ENCODE data around the gene IFITM5.
"Not testable (repeated sequence)": the region's sequence is repeated elsewhere in the genome, so short reads cannot be mapped to it uniquely, and the experiment has no call there.

IFITM5 gene

GRCh38 chr11:328012-328411, 28.7 kb upstream of the IFITM5 start:
- no peak for DNase-seq (ENCODE audit: low read depth, low spot score)

GRCh38 chr11:327581-327923, 28.2 kb upstream of the IFITM5 start:
- DNase-seq (ENCODE audit: low read depth, low spot score), result no peak

- DNase-seq (ENCODE audit: low read depth, low spot score), result peak; percentile 64
Measured at GRCh38 chr11:326842-327580, 27.7 kb upstream of the IFITM5 start.

DNA sequence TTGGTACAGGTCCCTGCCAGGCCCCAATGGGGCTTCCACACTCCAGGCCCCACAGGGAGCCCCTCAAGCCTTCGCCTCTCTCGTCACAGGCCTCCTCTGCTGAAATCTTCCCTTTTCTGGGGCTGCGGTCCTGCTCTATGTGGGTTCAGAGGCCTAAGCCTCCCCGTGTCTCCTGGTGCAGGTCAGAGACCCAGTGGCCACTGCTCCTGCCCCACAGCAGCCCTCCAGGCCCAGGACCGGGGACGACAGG, 27.2 kb upstream of the IFITM5 start:
- no peak for DNase-seq (ENCODE audit: low read depth, low spot score)

- no peak for DNase-seq (ENCODE audit: low read depth, low spot score)
Measured at GRCh38 chr11:325796-326591, 26.7 kb upstream of the IFITM5 start.

DNA sequence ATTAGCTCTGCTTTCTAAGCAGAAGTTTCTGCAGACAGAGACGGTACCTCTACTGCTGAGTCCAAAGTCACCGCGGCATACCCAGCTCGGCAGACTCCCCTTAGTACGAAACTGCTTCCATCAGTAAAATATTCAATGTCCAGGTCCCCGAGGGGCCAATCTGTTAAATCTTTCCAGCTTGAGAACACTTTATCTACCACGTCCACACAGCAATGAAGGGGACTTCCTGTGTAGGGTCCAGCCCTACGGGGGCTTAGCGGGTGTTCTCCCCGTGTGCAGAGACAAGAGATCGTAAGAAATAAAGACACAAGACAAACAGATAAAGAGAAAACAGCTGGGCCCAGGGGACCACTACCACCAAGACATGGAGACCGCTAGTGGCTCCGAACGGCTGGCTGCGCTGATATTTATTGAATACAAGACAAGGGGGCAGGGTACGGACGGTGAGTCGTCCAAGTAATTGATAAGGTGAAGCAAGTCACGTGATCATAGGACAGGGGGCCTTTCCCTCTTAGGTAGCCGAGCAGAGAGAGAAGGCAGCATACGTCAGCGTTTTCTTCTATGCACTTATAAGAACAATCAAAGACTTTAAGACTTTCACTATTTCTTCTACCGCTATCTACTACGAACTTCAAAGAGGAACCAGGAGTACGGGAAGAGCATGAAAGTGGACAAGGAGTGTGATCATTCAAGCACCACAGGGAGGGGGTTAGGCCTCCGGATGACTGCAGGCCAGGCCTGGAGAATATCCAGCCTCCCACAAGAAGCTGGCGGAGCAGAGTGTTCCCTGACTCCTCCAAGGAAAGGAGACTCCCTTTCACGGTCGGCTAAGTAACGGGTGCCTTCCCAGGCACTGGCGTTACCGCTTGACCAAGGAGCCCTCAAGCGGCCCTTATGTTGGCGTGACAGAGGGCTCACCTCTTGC, 25.5 kb upstream of the IFITM5 start:
- not testable (repeated sequence) for DNase-seq (ENCODE audit: low read depth, low spot score)

GRCh38 chr11:324156-324555, 24.8 kb upstream of the IFITM5 start:
- DNase-seq (ENCODE audit: low read depth, low spot score), result no peak

DNA sequence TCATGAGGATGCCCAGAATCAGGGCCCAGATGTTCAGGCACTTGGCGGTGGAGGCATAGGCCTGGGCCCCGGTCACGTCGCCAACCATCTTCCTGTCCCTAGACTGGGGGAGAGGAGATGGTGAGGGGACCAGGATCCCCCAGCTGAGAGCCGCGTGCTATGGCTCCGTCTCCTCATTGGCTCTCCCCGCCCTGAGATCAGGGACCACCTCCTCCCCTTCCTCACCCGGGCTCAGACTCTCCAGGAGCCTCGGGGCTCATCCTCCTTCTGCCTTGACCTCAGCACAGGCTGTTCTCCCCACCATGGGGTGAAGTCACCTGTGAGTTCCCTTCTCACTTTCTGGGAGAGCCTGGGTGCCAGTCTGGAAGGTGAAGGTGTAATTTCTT, 20.6 kb upstream of the IFITM5 start:
- not testable (repeated sequence) for DNase-seq (ENCODE audit: low read depth, low spot score)

- DNase-seq (ENCODE audit: low read depth, low spot score), result not testable (repeated sequence)
Measured at GRCh38 chr11:319121-319887, 20.0 kb upstream of the IFITM5 start.

- not testable (repeated sequence) for DNase-seq (ENCODE audit: low read depth, low spot score)
Measured at GRCh38 chr11:318405-319120, 19.2 kb upstream of the IFITM5 start.

GRCh38 chr11:317668-318404, 18.5 kb upstream of the IFITM5 start:
- not testable (repeated sequence) for DNase-seq (ENCODE audit: low read depth, low spot score)

- no peak for DNase-seq (ENCODE audit: low read depth, low spot score)
Measured at GRCh38 chr11:316891-317301, 17.6 kb upstream of the IFITM5 start.

GRCh38 chr11:316031-316701, 16.8 kb upstream of the IFITM5 start:
- DNase-seq (ENCODE audit: low read depth, low spot score), result no peak

DNA sequence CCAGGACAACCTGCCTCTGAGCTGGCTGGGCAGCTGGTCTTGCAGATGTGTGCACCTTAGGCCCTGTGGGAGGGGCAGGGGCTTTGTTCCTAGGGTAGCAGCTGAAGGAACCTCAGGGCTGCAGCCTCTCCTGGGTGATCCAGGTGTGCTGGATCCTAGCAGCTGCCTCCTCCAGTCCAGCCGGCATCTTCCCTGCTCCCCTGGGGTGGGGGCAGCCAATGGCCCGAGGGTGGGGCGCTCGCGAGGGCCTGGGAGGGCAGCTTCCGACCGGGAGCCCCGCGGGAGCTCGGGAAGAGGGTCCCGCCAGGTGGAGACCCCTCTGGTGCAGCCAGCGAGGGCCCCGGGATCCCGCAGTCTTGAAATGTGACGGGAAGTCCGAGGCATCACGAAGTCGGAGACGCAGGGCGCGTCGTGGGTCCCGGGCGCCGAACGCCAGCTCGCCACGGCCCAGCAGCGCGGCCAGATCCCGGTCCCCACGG, 16.2 kb upstream of the IFITM5 start:
- DNase-seq (ENCODE audit: low read depth, low spot score), result no peak

DNA sequence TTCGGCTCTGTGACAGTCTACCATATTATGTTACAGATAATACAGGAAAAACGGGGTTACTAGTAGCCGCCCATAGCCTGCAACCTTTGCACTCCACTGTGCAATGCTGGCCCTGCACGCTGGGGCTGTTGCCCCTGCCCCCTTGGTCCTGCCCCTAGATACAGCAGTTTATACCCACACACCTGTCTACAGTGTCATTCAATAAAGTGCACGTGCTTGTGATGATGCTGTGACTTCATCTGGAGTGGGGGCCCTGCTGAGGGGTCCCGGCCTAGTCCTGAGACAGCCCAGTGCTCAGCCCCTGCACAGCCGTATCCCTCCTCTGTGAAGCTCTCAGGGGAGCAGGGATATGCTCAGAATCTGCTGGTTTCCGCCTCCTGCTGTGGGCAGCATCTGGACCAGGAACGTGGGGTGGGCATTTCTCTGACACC, 15.7 kb upstream of the IFITM5 start:
- no peak for DNase-seq (ENCODE audit: low read depth, low spot score)

DNA sequence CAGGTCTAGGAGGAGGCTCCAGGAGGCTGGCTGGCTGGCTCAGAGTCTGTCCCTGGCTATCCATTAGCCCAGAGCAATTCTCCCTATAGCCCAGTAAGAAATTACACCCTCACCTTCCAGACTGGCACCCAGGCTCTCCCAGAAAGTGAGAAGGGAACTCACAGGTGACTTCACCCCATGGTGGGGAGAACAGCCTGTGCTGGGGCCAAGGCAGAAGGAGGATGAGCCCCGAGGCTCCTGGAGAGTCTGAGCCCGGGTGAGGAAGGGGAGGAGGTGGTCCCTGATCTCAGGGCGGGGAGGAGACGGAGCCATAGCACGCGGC, 15.2 kb upstream of the IFITM5 start:
- not testable (repeated sequence) for DNase-seq (ENCODE audit: low read depth, low spot score)

GRCh38 chr11:313787-314553, 14.6 kb upstream of the IFITM5 start, which contains the start of gene IFITM1:
Gene IFITM1 (plus strand): TSS chr11:314040. CDS start chr11:314171, 131 bp downstream.
- DNase-seq (ENCODE audit: low read depth, low spot score), result no peak

DNA sequence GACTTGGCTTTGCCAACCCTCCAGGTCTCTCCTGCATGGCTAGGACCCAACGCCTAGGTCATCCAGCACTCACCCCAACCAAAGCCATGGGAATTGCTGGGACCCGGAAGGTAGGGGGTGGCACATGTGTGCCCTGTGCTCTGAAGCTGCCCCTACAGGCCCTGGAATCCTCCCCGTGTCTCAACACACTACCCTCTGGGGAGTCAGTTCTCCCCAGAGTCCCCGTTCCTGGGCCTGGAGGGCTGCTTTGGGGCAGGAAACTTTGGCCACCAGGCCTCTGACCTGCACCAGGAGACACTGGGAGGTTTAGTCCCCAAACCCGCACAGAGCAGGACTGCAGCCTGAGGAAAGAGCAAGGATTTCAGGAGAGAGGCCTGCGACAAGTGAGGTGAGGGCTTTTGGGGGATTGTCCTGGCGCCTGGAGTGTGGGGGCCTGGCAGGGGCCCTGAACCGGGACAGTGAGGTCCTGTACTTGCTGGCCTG, 14.0 kb upstream of the IFITM5 start:
- no peak for DNase-seq (ENCODE audit: low read depth, low spot score)

Data from brain pericyte (primary cell).